ENCODE data around the gene CD81.

Gene CD81

DNA sequence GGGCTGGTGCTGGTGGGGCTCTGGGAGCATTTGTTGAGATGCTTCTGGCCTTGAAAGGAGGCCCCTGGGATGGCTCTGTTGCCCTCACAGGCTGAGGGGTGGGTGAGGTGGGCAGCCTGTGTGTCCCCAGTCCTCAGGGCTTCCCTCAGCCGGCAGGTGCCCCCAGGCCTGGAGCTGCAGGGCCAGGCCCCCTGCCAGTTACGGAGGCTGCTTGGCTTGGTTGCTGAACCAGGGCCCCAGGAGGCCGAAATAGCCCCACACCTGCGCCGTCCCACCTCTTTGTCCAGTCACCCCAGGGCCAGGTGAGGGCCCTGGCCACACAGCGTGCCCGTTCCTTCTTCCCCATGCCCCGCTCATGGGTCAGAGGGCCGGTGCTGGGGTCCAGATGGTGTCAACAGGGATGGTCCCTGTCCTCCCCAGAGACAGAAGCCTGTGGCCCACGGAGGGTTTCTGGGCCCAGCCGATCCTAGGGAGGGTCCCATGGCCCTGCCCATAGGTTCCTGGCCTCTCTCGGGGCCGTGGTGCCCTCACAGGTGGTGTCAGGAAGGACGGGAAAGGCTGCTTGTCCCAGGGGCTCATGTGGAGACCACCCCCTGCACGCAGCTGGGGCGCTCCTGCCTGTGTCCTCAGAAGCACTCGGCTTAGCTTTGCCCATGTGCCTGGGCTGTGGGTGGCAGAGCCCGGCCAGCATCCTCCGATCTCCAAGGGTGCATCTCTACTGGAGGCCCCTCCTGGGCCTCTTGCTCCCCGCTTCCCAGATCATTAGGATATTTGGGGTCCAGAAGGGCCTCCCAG lies 14.3 kb downstream of the CD81 start:
- DNase-seq: no peak

DNA sequence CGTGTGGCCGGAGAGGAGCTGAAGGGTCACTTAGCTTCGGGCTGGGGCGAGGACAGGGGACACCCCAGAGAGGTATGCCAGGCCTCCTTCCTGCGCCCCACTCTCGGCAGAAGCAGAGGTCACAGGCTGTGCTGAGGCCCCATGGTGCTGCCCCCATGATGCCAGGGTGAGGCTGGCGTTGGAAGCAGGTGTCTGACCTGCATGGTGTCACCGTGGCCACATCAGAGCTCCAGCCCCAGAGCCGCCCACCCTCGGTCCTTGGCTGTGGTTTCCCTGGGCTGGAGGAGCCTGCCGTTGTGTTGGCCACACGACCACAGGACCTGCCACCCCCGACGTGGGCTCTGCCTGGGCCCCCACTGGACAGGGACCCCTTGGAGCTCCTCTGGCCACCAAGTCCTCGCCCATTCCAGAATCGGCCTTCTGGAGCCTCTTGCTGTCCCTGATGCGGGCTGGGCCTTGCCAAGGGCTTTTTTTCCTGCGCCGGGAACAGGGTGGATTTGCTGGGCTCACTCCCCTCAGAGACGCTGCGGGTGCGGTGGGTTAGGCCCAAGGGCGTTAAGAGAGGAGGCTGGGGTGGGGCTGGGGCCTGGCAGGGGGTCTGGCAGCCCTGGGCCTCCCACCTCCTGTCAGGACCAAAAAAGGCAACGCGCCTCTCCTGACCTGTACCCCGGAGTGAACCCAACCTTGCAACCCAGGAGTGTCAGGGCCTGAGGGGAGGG lies 15.3 kb downstream of the CD81 start:
- DNase-seq: no peak

DNA sequence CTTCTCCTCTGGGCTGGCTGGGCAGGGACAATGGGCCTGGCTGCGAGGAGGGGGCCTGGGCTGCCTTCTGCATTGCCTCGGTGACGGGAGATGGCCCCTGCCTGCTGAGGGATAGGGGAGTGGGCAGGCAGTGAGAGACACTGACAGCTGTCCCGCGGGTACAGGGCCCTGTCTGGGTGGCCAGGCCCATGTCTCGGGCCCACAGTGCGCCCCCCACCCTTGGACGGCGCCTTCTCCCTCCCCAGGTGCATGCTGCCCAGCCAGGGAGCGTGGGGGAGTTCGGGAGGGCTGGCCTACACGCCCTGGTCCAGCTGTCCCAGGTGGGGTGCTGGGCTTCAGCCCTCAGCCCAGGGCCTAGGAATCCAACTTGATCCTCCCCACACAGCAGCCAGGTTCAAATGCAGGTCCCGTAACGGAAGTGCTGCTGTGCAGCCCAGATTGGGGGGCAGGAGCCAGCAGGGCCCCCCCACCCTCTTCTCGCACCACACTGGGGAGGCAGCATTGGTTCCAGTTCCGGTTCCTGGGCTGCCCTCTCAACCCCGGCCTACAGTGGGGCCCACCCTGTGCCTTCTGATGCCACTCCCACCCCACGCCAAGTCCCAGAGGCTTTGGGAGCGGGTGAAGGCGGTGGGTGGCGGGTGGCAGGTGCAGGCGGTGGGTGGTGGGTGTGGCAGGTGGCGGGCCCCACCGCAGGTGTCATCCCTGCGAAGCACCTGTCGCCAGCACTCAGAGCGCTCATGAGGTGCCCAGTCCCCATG lies 16.2 kb downstream of the CD81 start:
- no peak for DNase-seq

DNA sequence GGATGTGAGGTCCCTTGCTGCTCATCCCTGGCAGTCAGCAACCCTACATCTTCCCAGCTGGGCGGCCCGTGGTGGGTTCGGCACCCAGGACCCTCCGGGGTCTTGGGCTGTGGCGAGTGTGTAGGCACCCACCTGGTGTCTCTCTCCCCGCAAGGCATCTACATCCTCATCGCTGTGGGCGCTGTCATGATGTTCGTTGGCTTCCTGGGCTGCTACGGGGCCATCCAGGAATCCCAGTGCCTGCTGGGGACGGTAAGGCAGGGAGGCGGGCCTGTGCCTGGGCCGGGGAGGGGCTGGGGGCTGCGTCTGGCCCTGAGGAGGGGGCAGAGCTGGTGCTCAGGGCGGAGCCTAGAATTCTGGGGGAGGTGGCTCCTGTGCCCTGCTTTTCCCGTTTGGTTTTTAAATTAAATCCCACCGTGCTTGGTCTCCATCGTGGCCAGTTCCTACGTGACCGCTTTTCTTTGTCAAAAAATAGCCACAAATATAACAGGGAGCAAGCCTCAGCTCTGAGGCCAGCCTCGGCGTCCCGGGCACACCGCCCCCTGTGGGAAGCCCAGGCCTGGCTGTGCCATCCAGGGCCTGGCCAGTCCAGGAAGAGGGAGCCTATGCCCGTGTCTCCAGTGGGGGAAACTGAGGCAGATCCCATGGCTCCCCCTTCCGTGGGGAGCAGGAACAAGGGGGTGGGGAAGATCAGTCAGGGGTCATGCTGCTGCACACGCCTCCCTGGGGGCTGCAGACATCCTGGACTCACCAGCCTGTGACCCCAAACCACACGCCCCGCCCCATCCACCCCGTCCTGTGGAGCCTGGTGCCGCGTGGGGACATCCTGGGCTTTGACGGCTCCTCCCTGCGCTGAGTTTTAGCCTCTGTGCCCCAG lies 17.1 kb downstream of the CD81 start:
- DNase-seq: no peak

DNA sequence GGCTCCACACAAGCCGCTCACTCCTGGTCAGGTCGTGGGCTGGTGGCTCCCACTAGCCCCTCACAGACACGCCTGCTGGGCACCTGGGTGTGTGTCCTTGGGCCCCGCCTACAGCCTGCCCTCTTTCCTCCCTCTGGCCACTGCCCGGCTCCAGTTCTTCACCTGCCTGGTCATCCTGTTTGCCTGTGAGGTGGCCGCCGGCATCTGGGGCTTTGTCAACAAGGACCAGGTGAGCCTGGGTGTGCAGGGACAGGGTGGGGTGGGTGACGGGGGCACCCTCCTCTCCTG lies 17.7 kb downstream of the CD81 start:
- DNase-seq: no peak

DNA sequence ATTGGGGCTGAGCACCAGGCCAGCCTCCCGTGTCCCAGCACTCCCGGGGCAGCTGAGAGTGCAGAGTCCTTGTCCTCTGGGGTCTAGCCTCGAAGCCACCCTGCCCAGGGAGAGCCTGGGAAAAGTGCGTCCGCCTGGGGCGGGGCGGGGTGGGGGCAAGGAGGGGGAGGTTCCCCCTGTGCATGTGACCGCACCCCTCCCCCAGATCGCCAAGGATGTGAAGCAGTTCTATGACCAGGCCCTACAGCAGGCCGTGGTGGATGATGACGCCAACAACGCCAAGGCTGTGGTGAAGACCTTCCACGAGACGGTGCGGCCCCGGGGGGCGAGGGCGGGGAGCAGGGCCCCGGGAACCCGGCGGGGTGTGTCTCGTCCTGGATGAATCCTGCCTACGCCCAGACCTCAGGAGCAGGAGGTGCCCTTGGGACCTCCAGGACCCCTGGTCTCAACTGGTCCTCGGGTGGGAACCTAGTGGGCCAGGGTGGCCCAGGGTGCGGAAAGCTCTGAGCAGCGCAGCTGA lies 18.2 kb downstream of the CD81 start:
- DNase-seq: no peak

DNA sequence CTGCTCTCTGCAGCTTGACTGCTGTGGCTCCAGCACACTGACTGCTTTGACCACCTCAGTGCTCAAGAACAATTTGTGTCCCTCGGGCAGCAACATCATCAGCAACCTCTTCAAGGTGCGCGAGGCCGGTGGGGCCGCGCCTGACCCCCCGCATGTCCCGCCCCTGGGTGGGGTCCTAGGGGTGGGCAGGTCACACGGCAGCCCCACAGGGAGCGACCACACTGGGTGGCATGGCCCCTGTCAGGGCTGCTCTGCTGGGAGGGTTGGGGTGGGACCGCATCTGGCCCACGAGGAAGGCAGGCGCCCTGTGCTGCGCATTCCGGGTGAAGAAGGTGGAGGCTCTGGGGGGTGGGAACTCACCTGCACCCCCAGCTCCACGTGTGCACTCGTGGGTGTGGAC lies 18.7 kb downstream of the CD81 start:
- no peak for DNase-seq

DNA sequence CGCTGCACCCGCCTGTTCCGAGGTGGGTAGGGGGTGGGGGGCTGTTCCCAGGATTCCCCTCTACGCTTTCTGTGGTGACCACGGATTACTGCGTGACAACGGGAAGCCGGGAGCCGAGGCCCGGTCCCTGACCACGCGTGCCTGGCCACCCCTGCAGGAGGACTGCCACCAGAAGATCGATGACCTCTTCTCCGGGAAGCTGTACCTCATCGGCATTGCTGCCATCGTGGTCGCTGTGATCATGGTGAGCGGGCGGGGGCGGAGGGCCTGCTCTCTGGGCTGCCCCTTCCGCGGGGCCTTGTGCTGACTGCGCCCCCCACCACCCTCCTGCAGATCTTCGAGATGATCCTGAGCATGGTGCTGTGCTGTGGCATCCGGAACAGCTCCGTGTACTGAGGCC lies 19.4 kb downstream of the CD81 start:
- DNase-seq: no peak

DNA sequence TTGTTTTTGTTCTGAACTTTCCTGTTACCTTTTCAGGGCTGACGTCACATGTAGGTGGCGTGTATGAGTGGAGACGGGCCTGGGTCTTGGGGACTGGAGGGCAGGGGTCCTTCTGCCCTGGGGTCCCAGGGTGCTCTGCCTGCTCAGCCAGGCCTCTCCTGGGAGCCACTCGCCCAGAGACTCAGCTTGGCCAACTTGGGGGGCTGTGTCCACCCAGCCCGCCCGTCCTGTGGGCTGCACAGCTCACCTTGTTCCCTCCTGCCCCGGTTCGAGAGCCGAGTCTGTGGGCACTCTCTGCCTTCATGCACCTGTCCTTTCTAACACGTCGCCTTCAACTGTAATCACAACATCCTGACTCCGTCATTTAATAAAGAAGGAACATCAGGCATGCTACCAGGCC lies 19.9 kb downstream of the CD81 start:
- DNase-seq: no peak

DNA sequence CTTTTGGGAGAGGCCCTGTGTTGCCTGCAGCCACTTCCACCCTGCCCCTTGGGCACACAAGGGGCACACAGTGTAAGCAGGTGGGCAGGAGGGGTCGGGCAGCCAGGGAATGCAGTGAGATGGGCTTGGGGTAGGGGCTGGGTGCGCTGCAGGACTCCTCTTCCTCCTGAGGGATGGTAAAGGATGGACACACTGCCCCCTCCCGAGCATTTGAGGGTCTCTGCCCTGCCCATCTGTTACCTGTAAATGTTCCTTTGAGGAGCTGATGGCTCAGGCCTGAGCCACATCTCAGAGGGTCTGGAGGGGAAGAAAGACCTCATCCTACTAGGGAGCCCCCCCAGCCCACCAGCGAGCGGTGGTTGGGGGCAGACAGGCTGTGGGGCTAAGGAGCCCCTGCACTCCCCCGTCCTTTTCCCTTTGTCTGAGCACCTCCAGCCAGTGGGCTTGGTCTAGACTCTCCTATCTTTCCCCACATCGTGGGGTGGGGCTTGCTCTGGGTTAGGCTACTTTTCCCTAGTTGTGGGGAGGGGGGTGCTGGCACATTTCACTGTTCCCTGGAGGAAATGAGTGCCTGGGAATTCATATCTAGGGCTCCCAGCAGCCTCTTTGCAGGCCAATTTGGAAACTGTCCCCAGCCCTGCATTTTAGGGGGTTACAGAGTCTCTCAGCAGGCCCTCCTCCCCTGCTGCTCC lies 21.7 kb downstream of the CD81 start:
- no peak for DNase-seq

DNA sequence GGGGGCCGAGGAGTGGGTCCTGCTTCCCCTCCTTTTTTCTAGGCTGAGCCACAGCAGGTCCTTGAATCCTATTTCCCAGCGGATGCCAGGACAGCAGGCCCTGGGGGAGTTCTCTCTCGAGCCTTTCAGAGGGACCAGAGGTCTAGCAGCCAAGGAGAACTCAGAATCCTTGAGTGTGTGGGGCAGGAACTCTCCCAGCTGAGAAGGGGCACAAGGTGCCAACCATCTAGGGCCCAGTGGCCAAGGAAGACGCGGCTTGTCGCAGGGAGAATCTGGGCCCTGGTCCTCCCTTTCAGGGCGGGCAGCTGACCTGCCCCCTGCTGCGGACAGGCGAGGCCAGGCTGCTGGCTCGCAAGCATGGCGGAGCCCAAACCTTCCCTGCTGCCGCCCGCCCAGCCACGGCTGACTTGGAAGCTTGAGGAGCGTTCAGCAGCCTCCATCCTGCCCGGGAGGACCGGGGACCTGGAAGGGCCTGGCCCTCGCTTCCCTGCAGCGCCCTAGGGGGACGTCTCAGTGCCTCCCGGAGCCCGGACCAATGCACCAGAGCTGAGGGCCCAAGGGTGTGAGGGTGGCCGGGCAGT lies 22.5 kb downstream of the CD81 start:
- DNase-seq: peak in 1 of 2 donors; percentile 9

DNA sequence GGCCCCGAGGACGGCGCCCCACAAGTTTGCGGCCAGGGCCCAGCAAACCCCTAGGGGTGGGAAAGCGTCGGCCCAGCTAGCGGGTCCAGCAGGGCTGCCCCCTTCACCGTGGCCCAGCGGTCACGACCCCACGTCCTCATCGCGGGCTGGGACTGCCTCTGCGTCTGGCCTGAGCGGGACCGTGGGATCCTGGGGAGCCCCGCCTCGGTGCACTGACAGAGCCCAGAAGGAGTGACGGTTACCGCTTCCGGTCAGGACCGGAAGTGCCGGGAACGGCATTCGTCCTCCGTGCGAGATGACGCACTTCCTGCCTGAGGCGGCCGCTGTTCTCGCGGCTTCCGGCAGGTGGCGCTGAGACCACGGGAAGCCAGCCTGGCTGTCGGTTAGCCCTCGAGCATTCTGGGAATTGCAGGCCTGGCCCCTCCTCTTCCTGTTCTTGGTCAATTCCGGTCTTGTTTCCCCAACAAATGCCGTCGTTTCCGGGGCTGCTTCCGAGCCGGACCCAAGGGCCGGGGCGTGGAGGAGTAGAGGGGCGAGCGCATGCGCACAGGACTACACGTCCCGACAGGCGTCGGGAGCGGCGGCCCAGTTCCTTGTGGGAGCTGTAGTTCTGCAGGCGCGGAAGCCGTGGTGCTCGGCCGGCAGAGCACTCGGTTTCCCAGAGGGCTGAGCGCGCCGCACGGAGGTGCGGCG lies 23.1 kb downstream of the CD81 start, which contains the start of gene TSSC4:
TSSC4 (plus strand) TSS at position 682 of the 693 bp plus-strand sequence. CDS start 1,884 bp downstream, outside the sequence.
- peak; percentile 100 for DNase-seq

DNA sequence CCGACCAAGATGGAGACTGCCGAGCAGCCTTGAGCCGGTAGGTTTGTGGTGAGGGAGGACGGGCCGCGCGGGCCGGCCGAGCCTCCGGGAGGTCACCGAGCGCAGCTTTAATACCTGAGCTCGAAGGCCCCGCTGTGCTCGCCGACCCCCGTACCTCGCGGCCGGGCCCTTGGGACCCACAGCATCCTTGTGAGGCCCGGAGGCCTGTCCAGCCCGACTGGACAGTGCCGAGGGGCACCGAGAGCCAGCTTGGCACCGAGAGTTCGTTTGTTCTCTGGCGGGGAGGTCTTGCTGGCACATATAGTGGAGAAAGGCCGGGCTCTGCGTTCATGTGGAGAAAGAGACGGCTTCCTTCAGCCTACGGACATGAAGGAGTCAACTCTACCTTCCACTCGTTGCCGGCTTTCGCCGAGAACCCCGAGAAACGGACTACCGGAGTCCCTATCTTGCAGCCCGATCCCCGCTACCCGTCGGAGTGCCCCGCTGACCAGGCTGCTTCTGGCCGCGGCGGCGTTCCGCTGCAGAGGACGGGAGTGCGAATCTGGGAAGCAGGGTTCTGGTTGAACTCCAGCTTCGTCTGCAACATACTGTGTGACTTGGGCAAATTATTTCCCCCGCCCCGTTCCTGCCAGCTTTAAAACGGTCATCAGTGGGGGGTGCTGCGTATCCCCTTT lies 23.8 kb downstream of the CD81 start:
- DNase-seq: peak in 1 of 2 donors; percentile 16

DNA sequence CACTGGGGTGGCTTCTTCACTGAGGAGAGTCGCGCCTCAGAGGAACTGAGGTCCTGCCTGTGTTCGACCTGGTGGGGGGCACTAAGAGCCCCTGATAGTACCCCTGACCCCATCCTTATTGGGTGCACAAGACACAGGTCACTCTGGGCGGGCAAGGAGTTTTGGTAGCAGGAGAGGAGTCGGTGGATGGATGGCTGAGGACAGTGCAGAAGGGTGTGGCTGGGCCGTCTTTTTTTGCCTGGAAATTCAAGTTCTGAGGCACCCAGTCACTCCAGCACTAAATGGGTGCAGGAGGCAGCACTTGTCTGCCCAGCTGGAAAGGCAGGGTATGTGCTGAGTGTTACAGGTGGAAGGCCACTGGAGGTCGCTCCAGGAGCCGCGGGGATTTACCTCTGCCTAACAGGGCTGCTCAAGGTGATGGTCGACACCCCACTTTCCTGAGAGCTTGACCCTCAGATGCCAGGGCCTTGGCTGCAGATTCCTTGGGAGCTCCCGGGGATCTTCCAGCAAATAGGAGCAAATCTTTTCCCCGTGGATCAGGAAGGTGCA lies 24.4 kb downstream of the CD81 start:
- DNase-seq: no peak

DNA sequence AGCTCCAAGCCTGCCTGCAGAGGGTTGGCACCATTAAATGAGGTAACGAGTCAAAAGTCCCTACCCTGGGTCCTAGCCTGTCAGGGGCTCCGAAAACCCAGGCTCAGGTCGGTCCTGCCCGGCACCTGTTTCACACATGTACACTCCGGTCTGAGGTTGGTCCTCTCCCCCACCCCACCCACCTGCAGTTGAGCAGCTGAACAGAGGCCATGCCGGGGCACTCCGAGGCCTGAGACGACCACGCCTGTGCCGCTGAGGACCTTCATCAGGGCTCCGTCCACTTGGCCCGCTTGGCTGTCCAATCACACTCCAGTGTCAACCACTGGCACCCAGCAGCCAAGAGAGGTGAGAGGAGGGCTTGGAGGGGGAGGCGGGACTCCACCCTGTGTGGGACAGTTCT lies 25.0 kb downstream of the CD81 start:
- DNase-seq: no peak

DNA sequence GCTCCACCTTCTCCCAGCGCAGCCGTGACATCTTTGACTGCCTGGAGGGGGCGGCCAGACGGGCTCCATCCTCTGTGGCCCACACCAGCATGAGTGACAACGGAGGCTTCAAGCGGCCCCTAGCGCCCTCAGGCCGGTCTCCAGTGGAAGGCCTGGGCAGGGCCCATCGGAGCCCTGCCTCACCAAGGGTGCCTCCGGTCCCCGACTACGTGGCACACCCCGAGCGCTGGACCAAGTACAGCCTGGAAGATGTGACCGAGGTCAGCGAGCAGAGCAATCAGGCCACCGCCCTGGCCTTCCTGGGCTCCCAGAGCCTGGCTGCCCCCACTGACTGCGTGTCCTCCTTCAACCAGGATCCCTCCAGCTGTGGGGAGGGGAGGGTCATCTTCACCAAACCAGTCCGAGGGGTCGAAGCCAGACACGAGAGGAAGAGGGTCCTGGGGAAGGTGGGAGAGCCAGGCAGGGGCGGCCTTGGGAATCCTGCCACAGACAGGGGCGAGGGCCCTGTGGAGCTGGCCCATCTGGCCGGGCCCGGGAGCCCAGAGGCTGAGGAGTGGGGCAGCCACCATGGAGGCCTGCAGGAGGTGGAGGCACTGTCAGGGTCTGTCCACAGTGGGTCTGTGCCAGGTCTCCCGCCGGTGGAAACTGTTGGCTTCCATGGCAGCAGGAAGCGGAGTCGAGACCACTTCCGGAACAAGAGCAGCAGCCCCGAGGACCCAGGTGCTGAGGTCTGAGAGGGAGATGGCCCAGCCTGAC lies 26.0 kb downstream of the CD81 start:
- no peak for DNase-seq

DNA sequence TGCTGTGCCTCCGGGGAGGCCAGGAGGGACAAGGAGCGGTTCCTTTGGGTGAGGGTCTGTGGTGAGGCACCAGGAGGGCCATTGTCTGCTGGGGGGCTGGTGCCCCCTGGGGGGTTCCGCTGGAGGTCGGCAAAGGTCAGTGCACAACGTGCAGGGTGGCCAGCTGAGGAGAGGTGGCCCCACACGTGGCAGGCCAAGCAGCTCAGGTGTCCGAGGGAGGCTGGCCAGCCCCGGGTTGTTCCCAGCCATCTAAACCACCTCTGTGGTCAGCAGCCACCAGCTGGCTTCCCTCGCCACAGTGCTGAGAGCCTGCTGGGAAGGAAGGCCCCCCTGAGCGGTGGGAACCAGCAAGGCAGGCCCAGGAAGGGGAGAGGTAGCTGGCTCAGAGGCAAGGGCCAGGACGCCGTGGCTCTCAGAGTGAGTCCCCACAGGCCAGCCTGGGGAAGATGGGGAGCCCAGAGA lies 27.7 kb downstream of the CD81 start:
- no peak for DNase-seq

DNA sequence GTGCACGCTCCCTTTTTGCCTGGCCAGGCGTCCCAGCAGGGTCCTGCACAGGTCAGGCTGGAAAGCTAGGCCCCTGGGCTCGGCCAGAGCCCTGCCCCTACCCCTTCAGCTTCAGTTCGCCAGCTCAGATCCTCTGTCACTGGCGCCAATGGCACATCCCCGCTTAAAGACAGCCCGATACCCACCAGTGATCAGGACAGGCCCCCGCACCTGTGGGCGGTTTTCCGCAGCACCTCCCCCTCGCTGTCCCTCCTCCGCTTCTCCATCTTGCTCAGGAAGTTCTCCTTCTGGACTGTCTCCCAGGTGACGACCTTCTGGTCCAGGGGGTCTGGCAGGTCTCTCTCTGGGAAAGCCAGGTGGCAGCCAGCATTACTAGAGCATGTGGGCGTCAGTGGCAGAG lies 29.3 kb downstream of the CD81 start:
- DNase-seq: no peak

DNA sequence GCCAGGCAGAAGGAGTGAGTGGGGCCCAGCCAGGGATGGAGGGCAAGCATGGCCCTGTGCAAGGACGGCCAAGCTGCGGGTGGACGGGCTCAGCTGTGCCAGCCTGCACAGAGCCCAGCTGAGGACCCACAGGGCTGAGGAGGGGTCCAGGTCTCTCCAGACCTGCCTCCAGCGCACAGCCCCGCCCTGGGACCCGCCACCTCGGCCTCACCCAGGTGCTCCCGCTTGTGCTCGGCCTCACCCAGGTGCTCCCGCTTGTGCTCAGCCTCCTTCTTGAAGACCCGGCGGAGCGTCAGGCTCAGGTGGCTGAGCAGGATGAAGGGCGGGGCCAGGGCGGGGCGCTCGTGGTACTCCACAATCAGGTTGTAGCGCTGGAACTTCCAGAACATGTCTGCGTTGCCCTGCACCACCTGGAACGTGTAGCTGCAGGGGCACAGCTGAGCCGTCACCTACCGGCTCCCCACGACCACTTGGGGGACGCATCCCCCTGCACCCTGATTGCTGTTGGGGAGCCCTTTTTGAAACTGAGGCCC lies 29.8 kb downstream of the CD81 start:
- DNase-seq: no peak

Data from inflammatory macrophage (primary cell).